ENCODE measurements around the gene HOXC13. TPM values are rescaled to one million over a fixed set of nuclear protein-coding genes. Genes with fewer than 3 reads are reported as not detected.

Gene HOXC13
- total and polyA plus RNA-seq, 4 donors: not detected

- DNase-seq: no peak
- H3K4me3 ChIP-seq: no peak overlapping the region
- H3K9me3 ChIP-seq (ENCODE audit: control insufficient read depth in 4 of 4, insufficient read depth in 3 of 4, low read length in 3 of 4): peaks cover 0 to 12% (median 0%) of the 10 kb centered on the region in 4 donors
- no peak overlapping the region for H3K27ac ChIP-seq (ENCODE audit: low read depth in 1 of 2, low read length in 1 of 2)
- ATAC-seq (ENCODE audit: insufficient read depth, low FRiP score): no peak
- no peaks in the 10 kb centered on the region for H3K36me3 ChIP-seq (ENCODE audit: control insufficient read depth in 4 of 4, insufficient read depth in 4 of 4, low read length in 4 of 4)
- 7 to 8% methylated on average over 38 to 39 of the region's 39 CpGs for WGBS, 2 donors
- H3K27me3 ChIP-seq (ENCODE audit: control insufficient read depth in 3 of 3, insufficient read depth in 3 of 3, low read length in 2 of 3): peaks cover 28 to 99% (median 97%) of the 10 kb centered on the region in 3 donors
- H3K9ac ChIP-seq (ENCODE audit: insufficient read depth in 1 of 2, low read length in 2 of 2): no peak overlapping the region
- TF ChIP-seq CTCF (IDR thresholded peaks at IDR 0.05; ENCODE audit: control extremely low read depth, extremely low read depth): no peak
- H3K4me1 ChIP-seq (ENCODE audit: control insufficient read depth in 5 of 5, insufficient read depth in 5 of 5, low read length in 5 of 5): peaks cover 0 to 10% (median 0%) of the 10 kb centered on the region in 5 donors
Observed at GRCh38 chr12:53960187-53961024, 21.8 kb downstream of the HOXC13 start.

DNA sequence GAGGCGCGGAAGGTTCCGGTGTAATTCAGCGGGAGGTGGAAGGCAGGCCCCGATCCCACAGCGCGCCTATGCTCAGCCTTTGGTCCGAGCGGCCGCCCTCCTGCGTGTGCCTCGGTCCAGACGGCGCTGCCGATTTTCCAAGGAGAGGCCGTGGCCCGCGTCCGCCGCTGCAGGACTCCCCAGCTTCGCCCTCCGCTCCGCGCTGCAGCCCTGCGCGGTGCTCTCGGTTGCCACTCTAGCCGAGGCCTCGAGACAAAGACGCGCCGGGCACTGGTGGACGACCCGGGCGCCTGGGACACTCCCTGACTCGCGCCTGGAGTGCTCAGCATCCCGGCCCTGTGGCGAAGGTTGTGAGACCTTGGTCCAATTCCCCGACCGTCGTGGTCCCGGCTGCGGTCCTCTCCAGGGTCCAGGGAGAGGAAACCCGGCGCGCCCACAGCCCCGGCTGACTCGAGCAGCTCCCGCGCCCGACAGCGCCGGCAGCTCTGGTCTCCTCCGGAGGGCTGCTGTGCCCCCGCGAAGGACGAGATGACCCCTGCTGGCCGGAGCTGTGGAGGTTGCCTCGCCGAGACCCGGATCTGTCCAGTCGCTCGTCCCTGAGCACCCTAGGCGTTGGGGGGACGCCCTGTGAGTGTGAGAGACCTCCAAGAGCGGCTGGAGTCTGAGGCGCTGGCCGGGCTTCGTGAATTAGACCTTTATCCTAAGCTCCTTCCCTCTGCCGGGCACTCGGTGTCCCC, 22.6 kb downstream of the HOXC13 start:
- Histone ChIP-seq H3K9ac (ENCODE audit: insufficient read depth in 1 of 2, low read length in 2 of 2) (no peak overlapping the region), H3K27me3 (ENCODE audit: control insufficient read depth in 3 of 3, insufficient read depth in 3 of 3, low read length in 2 of 3) (peaks cover 28 to 99% (median 95%) of the 10 kb centered on the region in 3 donors), H3K4me1 (ENCODE audit: control insufficient read depth in 5 of 5, insufficient read depth in 5 of 5, low read length in 5 of 5) (peaks cover 0 to 12% (median 0%) of the 10 kb centered on the region in 5 donors), H3K9me3 (ENCODE audit: control insufficient read depth in 4 of 4, insufficient read depth in 3 of 4, low read length in 3 of 4) (peaks cover 0 to 12% (median 0%) of the 10 kb centered on the region in 4 donors), H3K36me3 (ENCODE audit: control insufficient read depth in 4 of 4, insufficient read depth in 4 of 4, low read length in 4 of 4) (no peaks in the 10 kb centered on the region), H3K4me3 (no peak overlapping the region), H3K27ac (ENCODE audit: low read depth in 1 of 2, low read length in 1 of 2) (no peak overlapping the region)
- no peak for TF ChIP-seq CTCF (IDR thresholded peaks at IDR 0.05; ENCODE audit: control extremely low read depth, extremely low read depth)
- ATAC-seq (ENCODE audit: insufficient read depth, low FRiP score): no peak
- WGBS, 2 donors: 2% methylated on average over 71 to 72 of the region's 72 CpGs
- no peak for DNase-seq

DNA sequence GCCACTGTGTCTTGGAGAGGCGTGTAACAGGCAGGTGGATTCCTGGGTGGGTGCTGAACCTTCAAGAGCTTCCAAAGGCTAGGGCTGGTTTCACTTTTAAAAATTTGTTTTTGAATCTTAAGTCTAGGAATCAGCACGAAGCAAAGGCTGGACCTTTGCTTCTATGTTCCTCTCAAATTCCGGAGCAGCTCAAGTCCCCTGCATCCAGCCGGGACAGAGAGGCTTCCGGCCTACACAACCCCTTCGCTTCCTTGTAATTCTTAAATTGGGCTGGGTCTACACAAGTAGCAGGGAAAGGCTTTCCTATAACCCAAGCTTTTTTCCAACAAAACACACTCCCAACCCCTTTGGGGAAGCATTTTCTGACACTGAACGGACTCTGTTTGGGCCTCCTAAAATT, 24.4 kb downstream of the HOXC13 start:
- TF ChIP-seq CTCF (IDR thresholded peaks at IDR 0.05; ENCODE audit: control extremely low read depth, extremely low read depth): no peak
- DNase-seq (no peak), ATAC-seq (ENCODE audit: insufficient read depth, low FRiP score) (no peak)
- H3K27ac ChIP-seq (ENCODE audit: low read depth in 1 of 2, low read length in 1 of 2): no peak overlapping the region
- peaks cover 0 to 10% (median 0%) of the 10 kb centered on the region in 4 donors for H3K9me3 ChIP-seq (ENCODE audit: control insufficient read depth in 4 of 4, insufficient read depth in 3 of 4, low read length in 3 of 4)
- H3K4me3 ChIP-seq: no peak overlapping the region
- WGBS, 2 donors: 12 to 20% methylated on average over 7 of the region's 7 CpGs
- no peak overlapping the region for H3K9ac ChIP-seq (ENCODE audit: insufficient read depth in 1 of 2, low read length in 2 of 2)
- H3K4me1 ChIP-seq (ENCODE audit: control insufficient read depth in 5 of 5, insufficient read depth in 5 of 5, low read length in 5 of 5): peaks cover 0 to 10% (median 5%) of the 10 kb centered on the region in 5 donors
- H3K36me3 ChIP-seq (ENCODE audit: control insufficient read depth in 4 of 4, insufficient read depth in 4 of 4, low read length in 4 of 4): no peaks in the 10 kb centered on the region
- H3K27me3 ChIP-seq (ENCODE audit: control insufficient read depth in 3 of 3, insufficient read depth in 3 of 3, low read length in 2 of 3): peaks cover 25 to 99% (median 95%) of the 10 kb centered on the region in 3 donors
